ENCODE measurements around the gene SPESP1.

The SPESP1 gene

DNA sequence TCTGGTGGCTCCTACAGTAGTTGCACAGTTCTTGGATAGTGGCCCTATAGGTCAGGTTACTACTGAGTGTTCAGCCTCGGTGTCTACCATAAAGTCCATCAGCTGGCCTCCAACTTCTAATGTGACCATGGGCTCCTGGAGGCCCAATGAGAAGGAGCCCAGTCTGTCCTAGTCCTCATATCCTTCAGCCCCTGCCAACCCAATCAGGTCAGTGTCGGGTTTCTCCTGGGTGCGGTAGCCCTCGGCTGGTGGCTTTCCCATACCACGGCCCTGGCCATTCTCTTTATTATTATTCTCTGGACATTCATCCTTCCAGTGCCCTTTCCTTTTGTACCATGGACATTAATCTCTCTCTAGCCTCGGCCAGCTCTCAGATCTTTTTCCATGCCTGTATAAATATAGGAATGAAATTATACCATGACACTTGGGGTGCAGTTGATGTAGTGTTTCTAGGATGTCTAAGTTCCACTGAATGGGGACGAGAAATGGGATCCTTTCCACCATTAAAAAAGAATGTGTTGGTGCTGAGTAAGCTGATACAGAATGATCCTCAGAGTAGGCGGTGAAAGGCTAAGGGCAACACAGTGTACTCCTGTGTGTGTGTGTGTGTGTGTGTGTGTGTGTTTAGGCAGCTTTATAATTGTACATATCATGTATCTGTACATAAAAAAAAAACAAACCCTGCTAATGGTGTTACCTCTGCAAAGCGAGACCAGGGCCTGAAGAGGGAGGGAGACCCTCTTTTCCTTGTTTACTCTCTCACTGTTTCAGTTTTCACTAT is 64.8 kb downstream of the SPESP1 start:
- H3K4me2 ChIP-seq (ENCODE audit: insufficient read depth, low read length, poor library complexity, severe bottlenecking) = no peak overlapping the region
- no peak overlapping the region for H4K91ac ChIP-seq (ENCODE audit: low read depth, low read length, poor library complexity)
- no peak overlapping the region for H3K23ac ChIP-seq (ENCODE audit: low read depth, low read length, poor library complexity)
- no peaks in the 10 kb centered on the region for H3K79me1 ChIP-seq (ENCODE audit: low read depth, low read length)
- H2BK15ac ChIP-seq (ENCODE audit: low read length) = no peak overlapping the region
- DNase-seq (ENCODE audit: low spot score) = no peak
- H4K8ac ChIP-seq (ENCODE audit: low read depth, low read length) = no peak overlapping the region
- H3K36me3 ChIP-seq (replicated peaks in 1 of 2; ENCODE audit: control insufficient read depth in 2 of 2, insufficient read depth in 2 of 2, low read length in 2 of 2) = no peaks in the 10 kb centered on the region
- no peak overlapping the region for H3K14ac ChIP-seq (ENCODE audit: low read length)
- H3K9me3 ChIP-seq (replicated peaks in 1 of 2; ENCODE audit: control insufficient read depth in 2 of 2, insufficient read depth in 1 of 2, low read depth in 1 of 2, low read length in 2 of 2) = no peaks in the 10 kb centered on the region
- no peak overlapping the region for H2AFZ ChIP-seq (ENCODE audit: low read length)
- H3K4me3 ChIP-seq (ENCODE audit: low read length in 2 of 2) = no peak overlapping the region
- no CpG with 5 or more reads among the region's 9 CpGs for WGBS, 2 donors (ENCODE audit: extremely low coverage in 2 of 2, insufficient read length in 2 of 2, insufficient replicate concordance in 1 of 2)
- no peak overlapping the region for H3K18ac ChIP-seq (ENCODE audit: low read length)
- H2BK5ac ChIP-seq (ENCODE audit: low read length) = no peak overlapping the region
- H2BK120ac ChIP-seq (ENCODE audit: low read depth, low read length) = no peak overlapping the region
- H3K9ac ChIP-seq (ENCODE audit: low read depth, low read length, poor library complexity) = no peak overlapping the region
- peaks cover 2 to 3% of the 10 kb centered on the region in 2 donors for H3K4me1 ChIP-seq (ENCODE audit: control insufficient read depth in 2 of 2, insufficient read depth in 1 of 2, low read depth in 1 of 2, low read length in 2 of 2)
- H2AK5ac ChIP-seq (ENCODE audit: low read depth, low read length) = no peak overlapping the region
- no peaks in the 10 kb centered on the region for H3K27me3 ChIP-seq (ENCODE audit: control insufficient read depth in 3 of 3, insufficient read depth in 3 of 3, low read depth in 1 of 3, low read length in 3 of 3)
- H2BK12ac ChIP-seq (ENCODE audit: low read length) = no peak overlapping the region
- H3K27ac ChIP-seq (replicated peaks; ENCODE audit: low read length) = no peak overlapping the region
- H3K4ac ChIP-seq (ENCODE audit: low read length) = no peak overlapping the region
